T-helper 1 cell treated with Interleukin-12 subunit alpha and Interleukin-12 subunit beta and Interleukin-4 antibody, amounts not matched to agents 30 ng/mL and 1 ng/mL, for 36 hours (primary cell): Measurements from ENCODE around the gene CDC42SE2. TPM values are rescaled to one million over a fixed set of nuclear protein-coding genes. Genes with fewer than 3 reads are reported as not detected.
"Not testable (repeated sequence)": the region's sequence is repeated elsewhere in the genome, so short reads cannot be mapped to it uniquely, and the experiment has no call there.

ENCODE experiments used
- intact Hi-C: fragments of 100-400 bp; cut with micrococcal nuclease; formaldehyde crosslinking; loops from one replicate; pipeline ENCODE4 v1.15.1; 2024
- total RNA-seq: library from RNA; stranded (reverse); gene quantifications from 2 replicates; pipeline ENCODE4 v1.2.3, GENCODE V29; 2022

The CDC42SE2 gene
- total RNA-seq, 1 donor from 2014 or later, result 207 TPM

- intact Hi-C loops, result no loop called here
Measured at GRCh38 chr5:131276072-131276471, 12.2 kb downstream of the CDC42SE2 start.

- intact Hi-C loops, result no loop called here
Measured at GRCh38 chr5:131277447-131277846, 13.6 kb downstream of the CDC42SE2 start.

GRCh38 chr5:131277875-131278740 lies 14.3 kb downstream of the CDC42SE2 start:
- intact Hi-C loops, result no loop called here

GRCh38 chr5:131278741-131279124 lies 14.9 kb downstream of the CDC42SE2 start:
- intact Hi-C loops, result not testable (repeated sequence)

DNA sequence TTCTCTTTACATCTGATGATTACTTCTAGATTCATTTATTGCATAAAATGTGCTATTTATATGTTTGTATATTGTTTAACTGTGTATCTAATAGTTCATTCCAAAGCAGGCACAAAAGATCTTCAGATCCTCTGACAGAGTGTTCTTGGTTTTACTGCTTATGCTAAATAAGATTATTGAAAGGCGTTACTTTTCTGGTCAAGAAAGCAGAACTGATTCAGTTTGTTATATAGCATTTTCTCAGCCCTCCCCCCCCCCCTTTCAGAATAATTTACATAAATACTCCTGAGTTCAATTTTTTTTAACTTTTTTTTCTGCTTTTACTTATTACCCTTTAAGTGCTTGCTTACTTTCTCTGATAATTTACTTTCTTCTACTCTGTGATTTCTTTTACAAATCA lies 15.4 kb downstream of the CDC42SE2 start:
- intact Hi-C loops, result no loop called here

DNA sequence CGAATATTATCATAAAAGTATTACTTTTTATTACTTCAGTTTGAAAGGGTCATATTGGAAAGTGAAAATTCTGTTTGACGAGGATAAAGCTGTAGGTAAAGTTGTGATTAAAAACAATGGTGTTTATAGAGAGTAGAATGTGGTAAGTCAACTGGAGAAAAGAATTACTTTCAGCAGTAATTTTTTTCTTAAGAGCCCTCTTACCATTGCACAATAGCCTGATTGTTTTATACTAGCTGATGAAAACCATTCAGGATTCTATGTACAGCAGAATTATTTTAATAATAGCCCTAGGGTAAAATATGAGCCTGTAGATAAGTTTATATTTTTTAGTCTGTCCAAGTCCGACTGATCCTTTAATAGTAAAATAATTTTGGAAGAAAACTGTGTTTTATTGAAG lies 16.6 kb downstream of the CDC42SE2 start:
- intact Hi-C loops, result loop anchor here (2.0 to 10.0 kb wide), 3 partner anchors 267 to 740 kb away; partner anchors contain the start of gene RAPGEF6

GRCh38 chr5:131281133-131281867 lies 17.4 kb downstream of the CDC42SE2 start:
- intact Hi-C loops, result loop anchor here (1.0 to 10.0 kb wide), 11 partner anchors 8 to 740 kb away; partner anchors contain the start of genes HINT1, LYRM7 and RAPGEF6

- intact Hi-C loops, result loop anchor here (1.0 to 10.0 kb wide), 11 partner anchors 7 to 739 kb away; partner anchors contain the start of genes HINT1, LYRM7 and RAPGEF6
Measured at GRCh38 chr5:131281868-131282234, 18.0 kb downstream of the CDC42SE2 start.

DNA sequence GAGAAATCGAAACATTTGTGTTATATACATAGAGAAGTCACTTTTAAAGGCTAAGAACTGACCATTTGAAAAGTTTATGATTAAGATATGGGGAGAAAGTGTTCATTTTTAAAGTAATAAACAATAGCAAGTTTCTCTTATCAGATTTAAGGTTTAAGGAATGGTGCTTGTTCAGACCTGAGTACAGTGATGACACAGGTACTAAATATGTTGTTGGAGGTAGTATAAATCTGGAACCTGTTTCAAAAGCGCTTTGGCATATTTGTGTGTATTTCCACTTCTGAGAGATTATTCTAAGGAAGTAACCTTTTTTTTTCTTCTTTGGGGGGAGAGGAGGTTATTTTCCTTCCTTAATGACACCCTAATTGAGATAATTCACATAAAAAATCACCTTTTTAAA lies 18.4 kb downstream of the CDC42SE2 start:
- intact Hi-C loops, result loop anchor here (5.0 to 10.0 kb wide), 2 partner anchors 265 to 353 kb away; partner anchors contain the start of gene RAPGEF6

DNA sequence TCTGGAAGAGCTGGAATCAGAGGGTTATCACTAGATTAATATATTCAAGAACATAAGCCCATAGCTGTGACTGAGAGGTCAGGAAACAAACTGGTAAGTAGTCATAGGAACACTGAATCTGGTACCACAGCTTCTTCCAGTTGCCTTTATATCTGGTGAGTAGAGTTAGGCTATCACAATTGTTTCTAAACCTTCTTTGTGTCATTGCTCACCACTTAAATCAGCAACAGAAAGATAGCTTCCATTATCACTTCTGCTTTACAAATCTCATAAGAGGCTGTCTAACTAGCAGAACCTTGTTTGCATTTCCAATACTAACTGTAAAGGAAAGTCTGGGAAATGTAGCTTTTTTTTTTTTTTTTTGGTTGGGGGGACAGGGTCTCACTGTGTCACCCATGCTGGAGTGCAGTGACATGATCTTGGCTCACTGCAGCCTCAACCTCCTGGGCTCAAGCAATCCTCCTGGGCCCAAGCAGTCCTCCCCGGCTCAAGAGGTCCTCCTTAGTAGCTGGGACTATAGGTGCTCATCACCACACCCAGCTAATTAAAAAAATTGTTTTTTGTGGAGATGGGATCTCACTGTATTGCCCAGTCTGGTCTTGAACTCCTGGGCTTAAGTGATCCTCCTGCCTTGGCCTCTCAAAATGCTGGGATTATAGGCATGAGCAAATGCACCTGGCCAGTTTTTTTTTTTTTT lies 22.0 kb downstream of the CDC42SE2 start:
- intact Hi-C loops, result loop anchor here (5.0 to 10.0 kb wide), 2 partner anchors 219 to 349 kb away; partner anchors contain the start of gene RAPGEF6

- intact Hi-C loops, result loop anchor here (5.0 to 10.0 kb wide), 2 partner anchors 219 to 348 kb away; partner anchors contain the start of gene RAPGEF6
Measured at GRCh38 chr5:131286400-131286715, 22.5 kb downstream of the CDC42SE2 start.

- intact Hi-C loops, result loop anchor here (2.0 to 10.0 kb wide), 3 partner anchors 68 to 346 kb away; partner anchors contain the start of gene RAPGEF6
Measured at GRCh38 chr5:131288328-131288727, 24.5 kb downstream of the CDC42SE2 start.

DNA sequence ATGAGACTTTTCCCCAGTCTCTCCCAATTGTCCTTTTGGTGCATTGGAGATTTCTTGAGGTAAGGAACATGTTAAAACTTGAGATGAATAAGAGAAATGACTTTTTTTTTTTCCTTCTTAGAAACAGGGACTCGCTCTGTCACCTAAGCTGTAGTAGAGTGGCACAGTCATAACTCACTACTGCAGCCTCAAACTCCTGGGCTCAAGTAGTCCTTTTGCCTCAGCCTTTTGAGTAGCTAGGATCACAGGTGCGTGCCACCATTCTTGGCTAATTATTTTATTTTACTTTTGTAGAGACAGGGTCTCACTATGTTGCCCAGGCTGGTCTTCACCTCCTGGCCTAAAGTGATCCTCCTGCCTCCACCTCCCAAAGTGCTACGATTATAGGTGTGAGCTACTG lies 25.9 kb downstream of the CDC42SE2 start:
- intact Hi-C loops, result loop anchor here (1.0 to 10.0 kb wide), 11 partner anchors 8 to 345 kb away; partner anchors contain the start of genes HINT1, LYRM7 and RAPGEF6

- intact Hi-C loops, result no loop called here
Measured at GRCh38 chr5:131296213-131296672, 32.4 kb downstream of the CDC42SE2 start.

DNA sequence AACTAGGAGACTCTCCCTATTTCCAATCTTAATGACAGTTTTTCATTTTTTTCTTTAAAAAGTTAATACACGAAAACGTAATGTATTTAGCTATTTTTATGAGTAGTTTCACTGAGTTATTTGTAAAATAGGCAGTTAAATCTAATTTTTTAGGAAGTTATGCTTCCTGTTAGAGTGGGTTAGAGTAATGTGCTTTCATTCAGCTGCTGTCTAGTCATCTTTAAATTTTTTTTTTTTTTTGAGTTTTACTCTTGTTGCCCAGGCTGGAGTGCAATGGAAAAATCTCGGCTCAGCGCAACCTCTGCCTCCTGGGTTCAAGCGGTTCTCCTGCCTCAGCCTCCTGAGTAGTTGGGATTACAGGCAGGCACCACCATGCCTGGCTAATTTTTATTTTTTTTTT lies 34.0 kb downstream of the CDC42SE2 start:
- intact Hi-C loops, result no loop called here

- intact Hi-C loops, result no loop called here
Measured at GRCh38 chr5:131299465-131299864, 35.6 kb downstream of the CDC42SE2 start.

DNA sequence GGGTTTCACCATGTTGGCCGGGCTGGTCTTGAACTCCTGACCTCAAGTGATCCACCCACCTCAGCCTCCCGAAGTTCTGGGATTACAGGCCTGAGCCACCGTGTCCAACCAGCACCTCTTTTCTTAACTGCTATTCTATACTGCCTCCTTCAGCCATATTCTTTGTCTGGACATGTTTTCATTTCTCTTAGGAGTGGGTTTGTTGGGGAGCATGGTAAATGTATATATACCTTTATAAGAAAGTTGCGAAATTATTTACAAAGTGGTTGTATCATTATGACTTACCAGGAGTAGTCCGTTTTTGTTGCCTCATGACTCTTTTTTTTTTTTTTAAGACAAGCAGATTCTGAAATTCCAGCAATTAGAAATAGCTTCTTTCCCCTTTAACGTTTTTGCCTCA lies 38.7 kb downstream of the CDC42SE2 start:
- intact Hi-C loops, result no loop called here

DNA sequence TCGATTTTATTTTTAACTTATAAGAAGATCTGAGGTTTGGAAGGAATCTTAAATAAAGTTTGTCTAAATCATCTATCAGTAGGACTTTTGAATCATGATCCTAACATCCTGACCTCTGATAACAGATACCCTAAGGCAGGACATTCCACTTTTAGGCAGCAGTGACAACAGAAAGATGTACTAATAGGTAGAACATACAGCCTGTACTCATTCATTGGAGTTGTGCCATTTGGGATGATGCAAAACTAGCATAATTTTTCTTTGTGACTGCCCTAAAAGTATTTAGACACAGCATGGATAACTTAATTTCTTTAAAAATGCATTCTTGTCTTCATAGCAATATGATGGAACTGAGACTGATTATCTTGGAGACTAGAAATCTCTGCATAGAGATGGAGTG lies 39.7 kb downstream of the CDC42SE2 start:
- intact Hi-C loops, result no loop called here

GRCh38 chr5:131304414-131304813 lies 40.6 kb downstream of the CDC42SE2 start:
- intact Hi-C loops, result no loop called here

GRCh38 chr5:131305138-131305689 lies 41.4 kb downstream of the CDC42SE2 start:
- intact Hi-C loops, result no loop called here

DNA sequence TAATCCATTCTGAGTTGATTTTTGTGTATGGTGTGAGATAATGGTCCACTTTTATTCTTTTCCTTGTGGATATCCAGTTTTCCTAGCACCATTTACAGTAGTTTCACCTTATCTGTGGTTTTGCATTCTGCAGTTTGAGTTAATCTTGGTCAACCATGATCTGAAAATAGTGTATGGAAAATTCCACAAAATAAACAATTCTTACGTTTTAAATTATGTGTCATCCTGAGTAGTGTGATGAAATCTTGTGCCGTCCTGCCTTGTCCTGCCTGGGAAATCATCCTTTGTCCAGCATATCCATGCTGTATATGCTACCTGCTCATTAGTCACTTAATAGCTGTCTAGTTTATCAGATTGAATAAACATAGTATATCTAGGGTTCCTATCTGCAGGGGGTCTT lies 42.1 kb downstream of the CDC42SE2 start:
- intact Hi-C loops, result no loop called here
